Nephron (organoid): ENCODE results near the gene CTNNBL1.

ENCODE experiments used
- H3K27ac Mint-ChIP-seq, 3 experiments: 2 replicates each; pipeline ENCODE4 v1.8.0; 2020; ENCODE audit warnings: mixed read lengths in 3 of 3, mild to moderate bottlenecking in 2 of 3, moderate library complexity in 1 of 3
- H3K27me3 Mint-ChIP-seq: 2 replicates; pipeline ENCODE4 v1.8.0; 2021; ENCODE audit warnings: low read depth, mild to moderate bottlenecking, moderate library complexity, mixed read lengths
- H3K36me3 Mint-ChIP-seq: 2 replicates; pipeline ENCODE4 v1.8.0; 2020; ENCODE audit warnings: low read depth, mixed read lengths
- H3K4me1 Mint-ChIP-seq: 2 replicates; pipeline ENCODE4 v1.8.0; 2020; ENCODE audit warnings: mixed read lengths
- H3K4me3 Mint-ChIP-seq, 3 experiments: 2 replicates each; pipeline ENCODE4 v1.8.0; 2020; ENCODE audit warnings: mild to moderate bottlenecking in 3 of 3, mixed read lengths in 3 of 3, moderate library complexity in 2 of 3
- H3K9me3 Mint-ChIP-seq: 2 replicates; pipeline ENCODE4 v1.8.0; 2020; ENCODE audit warnings: mixed read lengths
- CTCF ChIP-seq, 3 experiments: fragments of 200-600 bp; sonication (generic); IDR thresholded peaks; one replicate each; pipeline ENCODE4 v1.5.0; 2021; ENCODE audit warnings: antibody characterized with exemption in 3 of 3; ENCODE audit not compliant: unreplicated experiment in 3 of 3

The CTNNBL1 gene

GRCh38 chr20:37757550-37757949 is 63.7 kb downstream of the CTNNBL1 start:
- Mint-ChIP-seq H3K27me3 (no peaks in the 10 kb centered on the region), H3K4me1 (peaks cover 39% of the 10 kb centered on the region), H3K4me3 (no peak overlapping the region), H3K27ac (no peak overlapping the region), H3K36me3 (peaks cover 16% of the 10 kb centered on the region), H3K9me3 (no peaks in the 10 kb centered on the region)
- TF ChIP-seq CTCF (IDR thresholded peaks at IDR 0.05; ENCODE audit: unreplicated experiment in 3 of 3): no peak

- peaks cover 39% of the 10 kb centered on the region for H3K4me1 Mint-ChIP-seq
- no peaks in the 10 kb centered on the region for H3K9me3 Mint-ChIP-seq
- H3K4me3 Mint-ChIP-seq: no peak overlapping the region
- peaks cover 15% of the 10 kb centered on the region for H3K36me3 Mint-ChIP-seq
- peak in 2 of 3 experiments; percentile 12 to 19 for TF ChIP-seq CTCF (IDR thresholded peaks at IDR 0.05; ENCODE audit: unreplicated experiment in 3 of 3)
- no peak overlapping the region for H3K27ac Mint-ChIP-seq
- no peaks in the 10 kb centered on the region for H3K27me3 Mint-ChIP-seq
Measured at GRCh38 chr20:37758332-37758731, 64.5 kb downstream of the CTNNBL1 start.

- Mint-ChIP-seq H3K9me3 (no peaks in the 10 kb centered on the region), H3K36me3 (peaks cover 10% of the 10 kb centered on the region), H3K27ac (peak overlapping the region in 2 of 3 experiments; percentile 39 to 62), H3K4me3 (no peak overlapping the region), H3K4me1 (peaks cover 39% of the 10 kb centered on the region), H3K27me3 (no peaks in the 10 kb centered on the region)
- no peak for TF ChIP-seq CTCF (IDR thresholded peaks at IDR 0.05; ENCODE audit: unreplicated experiment in 3 of 3)
Measured at GRCh38 chr20:37759052-37759553, 65.3 kb downstream of the CTNNBL1 start.

GRCh38 chr20:37759761-37760209 is 66.0 kb downstream of the CTNNBL1 start:
- no peaks in the 10 kb centered on the region for H3K27me3 Mint-ChIP-seq
- peaks cover 39% of the 10 kb centered on the region for H3K4me1 Mint-ChIP-seq
- peak overlapping the region in 2 of 3 experiments; percentile 16 to 39 for H3K27ac Mint-ChIP-seq
- no peak for TF ChIP-seq CTCF (IDR thresholded peaks at IDR 0.05; ENCODE audit: unreplicated experiment in 3 of 3)
- H3K9me3 Mint-ChIP-seq: no peaks in the 10 kb centered on the region
- H3K4me3 Mint-ChIP-seq: no peak overlapping the region
- H3K36me3 Mint-ChIP-seq: peaks cover 10% of the 10 kb centered on the region

- H3K36me3 Mint-ChIP-seq: peaks cover 14% of the 10 kb centered on the region
- no peaks in the 10 kb centered on the region for H3K27me3 Mint-ChIP-seq
- H3K4me1 Mint-ChIP-seq: peaks cover 39% of the 10 kb centered on the region
- H3K4me3 Mint-ChIP-seq: no peak overlapping the region
- H3K27ac Mint-ChIP-seq: peak overlapping the region in 1 of 3 experiments; percentile 21
- no peak for TF ChIP-seq CTCF (IDR thresholded peaks at IDR 0.05; ENCODE audit: unreplicated experiment in 3 of 3)
- H3K9me3 Mint-ChIP-seq: no peaks in the 10 kb centered on the region
Measured at GRCh38 chr20:37760322-37760721, 66.5 kb downstream of the CTNNBL1 start.
